ENCODE results near the gene GNG10. TPM values are rescaled to one million over a fixed set of nuclear protein-coding genes. Genes with fewer than 3 reads are reported as not detected.

The GNG10 gene
- total and polyA plus RNA-seq, 9 of the 15 experiments (the other 6 are each of a cell fraction or from before 2014, with no cell fraction given): 13.1 to 37.8 (median 28.4) TPM

DNA sequence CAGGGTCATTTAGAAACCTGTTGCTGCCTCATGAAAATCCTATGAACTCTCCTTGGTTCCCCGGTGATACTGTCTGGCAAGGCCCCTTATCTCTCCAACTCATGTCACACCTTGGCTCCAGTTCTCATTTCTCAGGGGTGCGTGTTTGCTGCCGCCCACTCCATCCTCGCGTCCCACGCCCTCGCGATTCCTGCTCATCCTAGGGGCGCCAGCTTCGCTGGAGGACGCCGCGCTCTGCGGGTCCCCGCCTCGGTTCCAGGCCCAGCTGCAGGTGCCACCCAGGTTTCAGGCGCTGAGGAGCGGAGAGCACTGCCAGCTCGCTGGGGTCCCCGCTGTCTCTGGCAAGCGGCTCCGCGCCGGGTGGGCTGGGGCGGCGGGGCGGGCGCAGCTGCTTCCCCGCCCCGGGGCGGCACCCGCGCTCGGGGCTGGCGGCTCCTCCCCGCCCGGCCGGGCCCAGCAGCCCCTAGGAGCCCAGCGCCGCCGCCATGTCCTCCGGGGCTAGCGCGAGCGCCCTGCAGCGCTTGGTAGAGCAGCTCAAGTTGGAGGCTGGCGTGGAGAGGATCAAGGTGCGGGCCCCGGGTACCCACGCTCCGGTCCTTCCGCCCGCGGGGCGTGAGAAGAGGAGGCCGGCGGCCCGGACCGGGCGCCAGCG lies at the start of gene GNG10 (continued):
- TF ChIP-seq, protein P1, sequence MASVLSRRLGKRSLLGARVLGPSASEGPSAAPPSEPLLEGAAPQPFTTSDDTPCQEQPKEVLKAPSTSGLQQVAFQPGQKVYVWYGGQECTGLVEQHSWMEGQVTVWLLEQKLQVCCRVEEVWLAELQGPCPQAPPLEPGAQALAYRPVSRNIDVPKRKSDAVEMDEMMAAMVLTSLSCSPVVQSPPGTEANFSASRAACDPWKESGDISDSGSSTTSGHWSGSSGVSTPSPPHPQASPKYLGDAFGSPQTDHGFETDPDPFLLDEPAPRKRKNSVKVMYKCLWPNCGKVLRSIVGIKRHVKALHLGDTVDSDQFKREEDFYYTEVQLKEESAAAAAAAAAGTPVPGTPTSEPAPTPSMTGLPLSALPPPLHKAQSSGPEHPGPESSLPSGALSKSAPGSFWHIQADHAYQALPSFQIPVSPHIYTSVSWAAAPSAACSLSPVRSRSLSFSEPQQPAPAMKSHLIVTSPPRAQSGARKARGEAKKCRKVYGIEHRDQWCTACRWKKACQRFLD (CRISPR knock-in tag; IDR thresholded peaks at IDR 0.05): no peak
- 0 out of 2 replicates have a peak, but pooled peaks have one; percentile 23 for TF ChIP-seq CREM (IDR thresholded peaks at IDR 0.05; ENCODE audit: low read depth)
- TF ChIP-seq TAF15 (IDR thresholded peaks at IDR 0.05; ENCODE audit: low read depth, low read length): no peak
- no peak for TF ChIP-seq RFX7 (CRISPR knock-in tag; IDR thresholded peaks at IDR 0.05)
- peak; percentile 39 for TF ChIP-seq RBBP5 (IDR thresholded peaks at IDR 0.05; ENCODE audit: borderline replicate concordance, insufficient read depth, low read length, poor library complexity, severe bottlenecking)
- TF ChIP-seq HDAC2 (IDR thresholded peaks at IDR 0.05): peak; percentile 41; the same call in 1 of the 2 replicates
- TF ChIP-seq KLF6 (CRISPR knock-in tag; IDR thresholded peaks at IDR 0.05; ENCODE audit: borderline replicate concordance): no peak
- TF ChIP-seq MYC (IDR thresholded peaks at IDR 0.05; ENCODE audit: low read depth, low read length): no peak
- no peak for TF ChIP-seq MYC (CRISPR knock-in tag; IDR thresholded peaks at IDR 0.05; ENCODE audit: borderline replicate concordance, low read depth)
- peak; percentile 66 for TF ChIP-seq KDM5B (IDR thresholded peaks at IDR 0.05; ENCODE audit: insufficient replicate concordance, low read depth, low read length)
- no peak for TF ChIP-seq ZNF384 (IDR thresholded peaks at IDR 0.05; ENCODE audit: low read depth, low read length)
- peak; percentile 25 for TF ChIP-seq TBP (optimal IDR thresholded peaks at IDR 0.05; ENCODE audit: low read depth, low read length)
- no peak for TF ChIP-seq PRMT5 (CRISPR knock-in tag; IDR thresholded peaks at IDR 0.05)
- no peak for TF ChIP-seq NFRKB (IDR thresholded peaks at IDR 0.05; ENCODE audit: low read depth)
- no peak for TF ChIP-seq ZNF668 (CRISPR knock-in tag; IDR thresholded peaks at IDR 0.05)
- TF ChIP-seq, protein P2, sequence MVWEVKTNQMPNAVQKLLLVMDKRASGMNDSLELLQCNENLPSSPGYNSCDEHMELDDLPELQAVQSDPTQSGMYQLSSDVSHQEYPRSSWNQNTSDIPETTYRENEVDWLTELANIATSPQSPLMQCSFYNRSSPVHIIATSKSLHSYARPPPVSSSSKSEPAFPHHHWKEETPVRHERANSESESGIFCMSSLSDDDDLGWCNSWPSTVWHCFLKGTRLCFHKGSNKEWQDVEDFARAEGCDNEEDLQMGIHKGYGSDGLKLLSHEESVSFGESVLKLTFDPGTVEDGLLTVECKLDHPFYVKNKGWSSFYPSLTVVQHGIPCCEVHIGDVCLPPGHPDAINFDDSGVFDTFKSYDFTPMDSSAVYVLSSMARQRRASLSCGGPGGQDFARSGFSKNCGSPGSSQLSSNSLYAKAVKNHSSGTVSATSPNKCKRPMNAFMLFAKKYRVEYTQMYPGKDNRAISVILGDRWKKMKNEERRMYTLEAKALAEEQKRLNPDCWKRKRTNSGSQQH (CRISPR knock-in tag; IDR thresholded peaks at IDR 0.05): no peak
- TF ChIP-seq, protein P3, sequence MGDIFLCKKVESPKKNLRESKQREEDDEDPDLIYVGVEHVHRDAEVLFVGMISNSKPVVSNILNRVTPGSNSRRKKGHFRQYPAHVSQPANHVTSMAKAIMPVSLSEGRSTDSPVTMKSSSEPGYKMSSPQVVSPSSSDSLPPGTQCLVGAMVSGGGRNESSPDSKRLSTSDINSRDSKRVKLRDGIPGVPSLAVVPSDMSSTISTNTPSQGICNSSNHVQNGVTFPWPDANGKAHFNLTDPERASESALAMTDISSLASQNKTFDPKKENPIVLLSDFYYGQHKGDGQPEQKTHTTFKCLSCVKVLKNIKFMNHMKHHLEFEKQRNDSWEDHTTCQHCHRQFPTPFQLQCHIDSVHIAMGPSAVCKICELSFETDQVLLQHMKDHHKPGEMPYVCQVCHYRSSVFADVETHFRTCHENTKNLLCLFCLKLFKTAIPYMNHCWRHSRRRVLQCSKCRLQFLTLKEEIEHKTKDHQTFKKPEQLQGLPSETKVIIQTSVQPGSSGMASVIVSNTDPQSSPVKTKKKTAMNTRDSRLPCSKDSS (IDR thresholded peaks at IDR 0.05; ENCODE audit: low read depth, partially characterized antibody): no peak
- no peak for TF ChIP-seq HOXB6 (CRISPR knock-in tag; IDR thresholded peaks at IDR 0.05; ENCODE audit: borderline replicate concordance)
- no peak for TF ChIP-seq SP2 (IDR thresholded peaks at IDR 0.05; ENCODE audit: extremely low read depth, low read depth, low read length, poor library complexity, severe bottlenecking)
- TF ChIP-seq KAT7 (CRISPR knock-in tag; IDR thresholded peaks at IDR 0.05; ENCODE audit: borderline replicate concordance): peak; percentile 34; the same call in 1 of the 2 replicates

All from K562 (cell line).